GM15510 (cell line): ENCODE data around the gene HCCS.

Experiments
- POLR2A ChIP-seq: IDR thresholded peaks from 3 replicates; pipeline ENCODE4 v1.6.1; 2011; ENCODE audit warnings: borderline replicate concordance; ENCODE audit not compliant: insufficient read length; ENCODE audit errors: extremely low read depth

Gene HCCS

DNA sequence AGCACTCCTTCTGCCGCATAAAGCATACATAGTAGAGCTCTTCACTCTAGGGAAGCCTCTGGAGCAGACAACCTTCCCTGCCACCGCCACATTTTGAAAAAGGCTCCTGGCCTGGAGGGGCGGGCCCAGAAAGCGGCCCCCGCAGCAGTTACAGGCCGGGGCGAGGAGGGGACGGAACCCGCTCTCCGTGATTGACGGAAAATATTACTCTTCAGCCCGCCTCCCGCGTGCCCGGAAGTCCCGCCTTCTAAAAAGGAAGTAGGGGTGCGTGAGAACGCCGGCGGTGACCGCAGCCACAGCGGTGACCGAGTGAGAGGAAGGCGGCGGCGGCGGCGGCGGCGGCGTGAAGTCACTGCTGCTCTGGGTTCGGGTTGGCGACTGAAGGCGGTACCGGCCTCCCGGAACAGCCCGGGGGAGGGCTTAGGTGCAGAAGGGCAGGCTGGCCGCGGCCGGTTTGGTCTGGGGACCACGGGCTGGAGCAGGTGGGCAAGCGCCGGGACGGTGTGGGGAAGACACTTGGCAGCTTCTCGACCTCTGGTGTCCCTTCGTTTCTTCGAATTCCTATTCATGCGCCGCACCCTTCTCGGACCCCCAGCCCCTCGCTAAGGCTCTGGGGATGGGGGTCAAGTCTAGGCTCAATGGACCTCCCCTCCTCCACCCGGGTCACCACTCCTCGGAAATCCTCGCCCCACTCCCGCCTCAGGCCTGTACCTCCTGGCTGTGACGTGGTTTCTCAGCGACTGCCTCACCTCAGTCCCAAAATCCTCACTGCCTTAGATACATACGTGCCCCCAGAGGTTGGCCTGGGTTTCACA lies at the start of gene HCCS:
Gene HCCS (plus strand): TSS at position 296 of the 815 bp plus-strand sequence. CDS start 729 bp downstream, outside the sequence.
- peak; percentile 46 for TF ChIP-seq POLR2A

DNA sequence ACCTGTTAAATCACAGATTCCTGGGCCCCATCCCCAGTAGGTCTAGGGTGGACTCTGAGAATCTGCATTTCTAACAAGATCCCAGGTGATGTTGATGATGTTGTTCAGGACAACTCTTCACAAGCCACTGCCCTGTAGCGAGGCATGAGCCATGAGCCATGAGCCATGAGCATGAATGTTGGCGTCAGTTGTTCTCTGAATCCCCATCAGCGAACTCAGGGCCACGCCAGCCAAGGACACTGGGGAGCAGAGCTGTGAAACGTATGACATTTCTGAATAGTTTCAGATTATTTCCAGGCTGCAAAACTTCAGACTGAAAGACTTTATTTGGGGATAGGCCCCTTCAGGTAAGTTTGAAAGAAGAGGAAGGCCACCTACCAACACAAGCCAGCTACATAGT lies 46.9 kb upstream of the HCCS start:
- TF ChIP-seq POLR2A = no peak

DNA sequence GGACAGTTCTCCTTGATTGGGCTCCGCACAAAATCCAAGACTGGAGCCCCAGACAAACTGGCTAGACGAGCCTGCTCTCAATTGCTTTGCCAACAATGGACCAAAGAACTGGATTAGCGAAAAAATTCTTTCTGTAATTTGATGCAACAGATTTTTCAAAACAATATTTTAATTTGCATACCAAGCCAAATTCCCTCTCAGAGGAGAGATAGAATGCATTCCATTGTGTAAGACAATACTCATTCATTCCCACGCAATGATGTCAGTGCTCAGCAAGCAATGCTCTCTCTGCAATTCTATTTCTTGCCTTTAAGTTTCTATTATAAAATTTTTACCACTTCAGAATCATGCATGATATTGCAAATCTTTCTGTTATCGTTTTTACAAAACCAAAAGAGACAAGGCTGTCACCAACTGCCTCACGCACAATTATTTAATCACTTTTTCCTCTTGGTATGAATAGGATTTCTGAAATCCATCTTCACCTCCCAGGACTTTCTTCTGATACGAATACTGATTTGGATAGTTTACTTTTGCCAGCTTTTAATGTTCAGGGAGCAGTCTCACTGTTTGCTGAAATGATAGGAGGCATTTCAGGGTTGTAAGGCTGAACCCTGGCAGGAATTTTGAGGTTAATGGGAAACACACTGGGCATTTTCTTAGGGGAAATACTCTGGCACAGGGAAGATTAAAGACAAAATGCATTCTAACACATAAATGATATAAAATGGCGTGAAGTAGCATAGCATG lies 46.1 kb upstream of the HCCS start:
- no peak for TF ChIP-seq POLR2A

DNA sequence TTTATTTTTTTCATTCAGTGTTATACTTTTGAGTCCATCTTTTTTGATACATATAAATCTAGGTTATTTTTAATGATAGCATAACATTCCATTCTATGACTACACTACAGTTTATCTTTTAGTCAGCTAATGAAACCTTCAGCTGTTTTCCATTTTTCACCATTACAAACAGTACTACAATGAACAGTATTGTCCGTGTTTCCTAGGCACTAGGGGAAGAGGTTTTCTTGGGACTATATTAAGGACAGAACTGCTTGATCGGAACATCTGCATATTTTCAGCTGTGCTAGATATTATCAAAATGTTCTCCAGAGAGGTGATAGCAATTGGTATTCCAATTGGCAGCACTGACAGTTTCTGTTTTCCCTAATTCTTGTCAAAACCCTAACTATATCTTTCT lies 44.3 kb upstream of the HCCS start:
- TF ChIP-seq POLR2A = no peak

DNA sequence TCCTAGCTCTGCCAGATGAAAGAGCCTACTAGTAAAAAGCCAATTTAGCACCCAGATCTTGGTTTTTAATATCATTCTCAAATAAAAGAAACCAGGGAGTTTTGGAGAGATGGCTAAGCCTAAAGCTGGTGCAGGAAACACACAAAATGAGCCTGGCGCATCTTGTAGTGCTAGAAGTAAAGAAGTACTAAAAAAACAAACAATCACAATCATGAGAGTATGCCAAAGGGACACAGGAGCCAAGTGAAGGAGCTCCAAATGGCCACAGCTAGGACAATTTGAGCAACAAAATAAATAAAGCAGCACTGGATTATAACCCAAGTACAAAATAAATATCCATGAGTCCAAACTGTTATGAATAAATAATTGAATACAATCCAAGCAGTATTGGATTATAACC lies 37.8 kb upstream of the HCCS start:
- no peak for TF ChIP-seq POLR2A

DNA sequence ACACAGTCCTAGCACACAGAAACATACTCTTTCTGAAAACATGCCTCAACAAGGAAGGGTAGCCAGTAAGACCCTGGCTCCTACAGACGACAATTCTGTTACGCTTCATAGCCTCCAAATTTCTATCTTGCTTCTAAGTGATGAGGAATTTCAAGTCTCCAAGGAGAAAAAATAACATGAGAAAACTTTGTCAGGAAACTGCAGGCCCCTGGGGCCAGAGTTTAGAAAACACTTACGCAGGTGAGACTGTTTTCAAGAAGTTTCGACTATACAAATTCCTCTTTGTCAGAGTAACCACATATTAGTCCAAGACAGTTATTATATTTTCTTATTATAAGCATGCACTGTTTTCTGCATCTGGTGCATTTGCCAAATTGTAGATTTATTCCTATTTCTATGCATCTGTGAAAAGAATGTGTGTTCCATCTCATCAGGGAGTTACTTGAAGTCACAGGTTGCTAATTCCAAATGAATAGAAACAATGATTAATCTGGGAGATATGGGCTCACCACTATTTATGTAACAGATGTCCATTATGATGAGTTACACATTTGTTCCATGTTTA lies 30.3 kb upstream of the HCCS start:
- no peak for TF ChIP-seq POLR2A

DNA sequence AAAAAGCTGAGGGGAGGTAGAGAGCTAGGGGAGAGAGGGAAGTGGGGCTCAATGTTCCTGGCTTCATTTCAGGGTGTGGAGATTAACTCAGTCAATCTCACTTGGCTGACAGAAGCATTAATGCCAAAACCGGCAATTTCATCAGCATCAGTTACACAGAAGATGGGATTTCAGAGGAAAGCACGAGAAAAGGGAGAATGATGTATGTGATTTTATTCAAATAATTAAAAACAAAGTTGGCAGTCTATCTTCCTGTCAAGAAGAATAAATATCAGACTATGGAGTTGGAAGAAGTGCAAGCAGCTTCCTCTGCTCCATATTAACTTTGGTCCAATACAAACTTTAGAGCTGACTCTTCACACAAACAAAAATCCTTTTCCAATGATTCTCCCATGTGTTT lies 29.6 kb upstream of the HCCS start:
- no peak for TF ChIP-seq POLR2A

DNA sequence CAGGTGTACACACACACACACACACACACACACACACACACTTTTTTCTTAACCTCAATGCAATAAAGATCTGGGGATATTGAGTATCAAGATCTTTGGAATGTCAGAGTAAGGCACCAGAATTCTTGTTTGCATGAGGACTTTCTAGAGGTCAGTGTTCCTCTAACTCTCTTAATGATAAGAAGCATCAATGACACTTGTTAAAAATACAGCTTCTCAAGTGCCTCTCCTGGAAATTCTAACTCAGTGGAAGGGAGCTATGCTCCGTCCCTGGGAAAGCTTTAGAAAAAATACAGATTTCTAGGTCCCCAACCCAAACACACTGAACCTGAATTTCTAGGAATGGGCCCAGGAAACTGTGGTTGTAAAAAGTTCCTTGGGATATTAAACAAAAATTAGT lies 25.8 kb upstream of the HCCS start:
- no peak for TF ChIP-seq POLR2A

DNA sequence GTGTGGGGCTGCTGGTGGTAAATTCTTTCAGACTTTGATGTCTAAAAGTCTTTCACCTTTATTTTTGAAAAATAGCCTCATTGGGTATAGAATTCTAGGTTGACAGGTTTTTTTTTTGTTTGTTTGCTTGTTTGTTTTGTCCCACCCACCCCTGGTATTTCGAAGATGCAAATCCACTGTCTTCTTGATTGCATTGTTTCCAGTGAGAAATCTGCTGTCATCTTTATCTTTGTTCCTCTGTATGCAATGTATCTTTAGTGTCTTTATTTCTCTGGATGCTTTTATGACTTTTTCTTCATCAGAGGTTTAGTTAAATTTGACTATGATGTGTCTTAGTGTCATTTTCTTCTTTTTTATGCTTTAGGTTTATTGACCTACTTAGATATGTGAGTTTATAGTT lies 21.3 kb upstream of the HCCS start:
- TF ChIP-seq POLR2A = no peak

DNA sequence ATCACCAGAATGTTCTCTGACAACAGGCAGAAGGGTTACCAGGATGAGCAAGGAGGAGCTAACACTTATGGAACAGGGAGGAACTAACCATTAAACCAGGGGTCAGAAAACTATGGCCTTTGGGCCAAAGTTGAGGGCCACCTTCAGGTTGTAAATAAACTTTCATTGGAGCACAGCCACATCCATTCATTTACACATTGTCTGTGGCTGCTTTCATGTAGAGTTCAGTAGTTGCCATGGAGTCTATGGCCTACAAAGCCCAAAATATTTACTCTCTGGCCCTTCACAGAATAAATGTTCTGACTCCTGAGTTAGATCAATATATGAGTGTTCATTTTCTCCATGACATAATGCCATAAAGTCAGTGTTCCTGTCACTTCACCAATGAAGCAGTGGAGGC lies 13.2 kb upstream of the HCCS start:
- no peak for TF ChIP-seq POLR2A

DNA sequence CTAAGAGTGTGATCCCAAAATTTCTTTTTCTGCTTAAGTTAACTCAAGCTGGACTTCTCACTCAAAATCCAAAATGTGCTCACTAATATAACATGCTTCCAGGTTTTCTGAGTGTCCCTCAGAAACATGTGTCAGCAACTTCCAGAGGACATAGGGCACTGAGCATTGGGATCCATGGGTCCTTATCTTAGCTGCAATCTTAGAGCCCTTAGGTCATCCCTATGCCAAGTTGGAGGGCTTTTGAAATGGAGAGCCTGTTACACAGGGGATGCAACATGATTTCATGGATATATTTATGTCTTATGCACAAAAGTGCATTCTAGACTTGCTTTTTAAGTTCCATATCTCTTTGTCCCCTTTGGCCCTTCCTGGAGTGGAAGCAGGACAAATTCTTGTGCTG lies 11.7 kb upstream of the HCCS start:
- TF ChIP-seq POLR2A = no peak

DNA sequence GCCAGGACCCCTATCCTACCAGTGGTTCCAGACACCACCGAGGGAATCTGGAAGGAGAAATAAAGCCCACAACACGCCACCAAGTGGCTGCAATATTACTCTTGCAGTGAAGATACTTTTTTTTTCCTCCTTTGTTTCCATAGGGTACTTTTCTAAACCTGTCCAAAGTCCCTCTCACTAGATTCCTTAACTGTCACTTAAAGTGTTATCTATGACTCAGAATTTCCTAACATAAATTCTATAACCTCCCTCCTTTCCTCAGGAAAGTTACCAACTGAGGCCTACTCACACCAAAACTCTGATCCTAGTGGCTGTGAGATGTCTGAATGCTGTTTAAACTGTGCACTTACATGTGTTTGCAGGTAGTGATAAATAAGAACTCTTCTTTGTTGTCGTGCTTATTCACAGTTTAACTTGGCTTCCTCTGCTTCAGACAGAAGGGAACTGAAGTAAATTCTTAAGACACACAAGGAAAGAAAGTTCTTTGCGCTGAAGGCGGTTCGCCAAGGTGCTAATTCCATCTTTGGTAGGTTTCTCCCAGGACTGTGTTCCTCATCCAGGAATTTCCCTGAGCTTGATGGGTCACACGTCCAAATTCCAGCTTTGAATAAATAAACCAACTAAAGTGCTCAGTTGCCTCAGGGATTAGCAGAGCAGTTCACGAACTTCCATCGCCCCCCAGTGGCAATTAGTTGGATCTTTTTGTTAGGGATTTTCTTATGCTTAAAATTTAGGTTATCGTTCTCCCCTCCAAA lies 10.7 kb upstream of the HCCS start:
- no peak for TF ChIP-seq POLR2A

DNA sequence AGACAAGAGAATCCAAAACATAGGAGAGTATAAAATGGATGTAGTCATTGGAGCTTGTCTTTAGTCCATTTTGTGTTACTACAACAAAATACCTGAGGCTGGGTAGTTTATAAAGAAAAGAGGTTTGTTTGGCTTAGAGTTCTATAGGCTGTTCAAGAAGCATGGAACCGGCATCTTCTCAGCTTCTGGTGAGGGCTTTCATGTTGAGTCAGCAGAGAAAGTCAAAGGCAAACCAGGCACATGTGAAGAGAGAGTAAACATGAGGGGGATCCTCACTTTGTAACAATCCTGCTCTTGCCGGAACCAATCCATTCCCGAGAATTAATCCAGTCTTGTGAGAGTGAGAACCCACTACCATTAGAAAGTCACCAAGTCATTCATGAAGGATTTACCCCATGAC lies 8.1 kb upstream of the HCCS start:
- no peak for TF ChIP-seq POLR2A

DNA sequence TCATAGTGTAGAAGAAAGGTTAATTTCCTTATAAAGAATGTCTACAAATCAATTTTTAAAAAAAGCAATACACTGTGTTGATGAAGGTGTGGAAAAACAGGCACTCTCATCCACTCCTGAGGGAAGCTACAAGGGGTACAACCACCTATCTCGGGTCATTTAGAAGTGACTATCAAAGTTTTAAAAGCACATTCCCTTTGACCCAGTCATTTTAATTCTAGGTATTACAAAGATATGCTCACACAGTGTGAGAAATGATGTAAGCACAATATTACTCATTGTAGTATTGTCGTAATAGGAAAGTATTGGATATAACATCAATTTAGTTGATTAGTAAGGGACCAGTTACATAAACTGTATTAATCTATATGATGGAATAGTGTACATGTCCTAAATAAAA lies 7.4 kb upstream of the HCCS start:
- TF ChIP-seq POLR2A = no peak

DNA sequence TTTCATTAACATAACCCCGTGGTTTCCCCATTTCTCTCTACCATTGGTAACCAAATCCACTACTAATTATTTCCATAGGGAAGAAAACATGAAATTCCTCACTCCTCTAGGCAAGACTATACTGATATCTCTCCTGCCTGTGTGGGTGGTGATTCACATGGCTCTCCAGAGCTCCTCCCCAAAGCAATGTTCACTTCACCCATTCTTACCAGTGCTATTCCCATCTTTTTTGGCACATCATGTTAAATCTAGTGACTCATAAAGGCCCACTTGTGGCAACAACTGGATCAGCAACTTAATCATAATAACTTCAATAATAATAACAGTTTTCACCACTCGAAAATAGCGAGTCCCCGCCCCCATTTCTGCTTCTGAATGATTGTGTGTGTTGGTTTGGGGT lies 6.1 kb upstream of the HCCS start:
- TF ChIP-seq POLR2A = no peak

DNA sequence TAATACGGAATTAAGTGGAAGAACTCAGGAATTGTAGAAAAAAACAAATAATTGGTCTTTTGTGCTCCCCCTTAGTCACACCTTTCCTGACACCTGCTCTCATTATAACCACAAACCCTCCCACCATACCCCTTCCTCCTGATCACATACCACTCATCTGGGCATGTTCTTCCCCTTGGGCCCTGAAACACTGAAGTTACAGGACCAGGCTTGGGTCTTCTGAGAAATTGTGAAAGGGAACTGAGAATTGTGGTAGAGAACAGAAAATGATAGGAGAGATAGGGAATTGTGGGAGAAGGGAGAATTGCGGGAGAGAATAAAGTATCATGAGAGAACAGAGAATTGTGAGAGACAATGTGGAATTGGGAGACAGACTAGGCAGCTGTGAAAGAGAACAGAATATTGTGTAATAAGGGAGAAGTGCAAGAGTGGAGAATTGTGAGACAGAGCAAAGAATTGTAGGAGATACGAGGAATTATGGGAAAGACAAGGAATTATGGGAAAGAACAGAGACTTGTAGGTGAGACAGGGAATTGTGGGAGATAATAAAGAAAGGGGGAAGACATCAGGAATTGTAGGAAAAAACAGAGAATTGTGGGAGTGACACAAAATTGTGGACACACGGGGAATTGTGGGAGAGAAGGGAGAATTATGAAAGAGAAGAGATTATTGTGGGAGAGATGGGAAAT lies 2.7 kb upstream of the HCCS start:
- TF ChIP-seq POLR2A = no peak

DNA sequence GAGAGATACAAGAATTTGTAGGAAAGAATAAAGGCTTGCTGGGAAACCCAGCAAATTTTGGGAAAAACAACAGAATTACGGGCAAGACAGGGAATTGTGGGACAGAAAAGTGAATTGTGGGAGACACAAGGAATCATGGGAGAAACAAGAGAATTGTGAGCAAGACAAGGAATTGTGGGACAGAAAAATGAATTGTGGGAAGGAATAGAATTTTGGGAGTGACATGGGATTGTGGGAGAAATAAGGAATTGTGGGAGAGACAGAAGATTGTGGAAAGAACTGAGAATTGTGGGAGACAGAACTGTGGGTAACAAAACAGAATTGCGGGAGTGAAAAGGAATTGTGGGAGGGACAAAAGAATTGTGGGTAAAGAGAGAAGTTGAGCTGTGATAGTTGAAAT lies 1.2 kb upstream of the HCCS start:
- TF ChIP-seq POLR2A = no peak
